ENCODE measurements around the gene MACROD1.

Gene MACROD1

DNA sequence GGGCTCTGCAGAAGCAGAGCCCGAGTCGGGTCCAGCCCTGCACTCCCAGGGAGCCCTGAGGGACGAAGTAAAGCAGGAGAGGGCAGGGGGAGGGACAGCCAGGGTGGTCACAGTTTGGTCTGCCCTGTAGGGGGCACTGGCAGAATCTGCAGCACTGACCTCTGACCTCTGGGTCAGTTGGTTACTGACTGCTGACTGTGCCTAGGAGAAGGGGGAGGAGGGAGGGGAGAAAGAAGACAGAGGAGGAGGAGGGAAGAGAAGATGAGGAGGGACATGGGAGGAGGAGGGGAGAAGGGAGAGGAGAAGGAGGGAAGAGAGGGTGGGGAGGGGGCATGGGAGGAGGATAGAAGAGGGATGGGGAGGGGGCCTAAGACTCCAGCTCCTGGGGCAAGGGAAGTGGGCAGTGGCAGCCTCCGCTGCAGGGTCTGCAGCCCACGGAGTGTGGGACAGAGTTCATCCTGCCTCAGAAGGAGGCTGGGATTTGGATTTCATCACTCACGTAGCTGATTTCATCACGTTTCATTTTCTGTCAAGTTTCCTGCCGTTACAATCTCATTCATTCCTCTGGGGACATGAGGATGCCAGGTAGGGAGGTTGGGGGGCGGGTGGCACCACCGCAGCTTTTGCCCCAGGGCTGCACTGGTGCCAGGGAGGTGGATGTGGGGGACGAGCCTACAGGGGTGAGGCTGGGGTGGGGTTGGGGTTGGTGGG is 75.0 kb downstream of the MACROD1 start:
- DNase-seq, result no peak

DNA sequence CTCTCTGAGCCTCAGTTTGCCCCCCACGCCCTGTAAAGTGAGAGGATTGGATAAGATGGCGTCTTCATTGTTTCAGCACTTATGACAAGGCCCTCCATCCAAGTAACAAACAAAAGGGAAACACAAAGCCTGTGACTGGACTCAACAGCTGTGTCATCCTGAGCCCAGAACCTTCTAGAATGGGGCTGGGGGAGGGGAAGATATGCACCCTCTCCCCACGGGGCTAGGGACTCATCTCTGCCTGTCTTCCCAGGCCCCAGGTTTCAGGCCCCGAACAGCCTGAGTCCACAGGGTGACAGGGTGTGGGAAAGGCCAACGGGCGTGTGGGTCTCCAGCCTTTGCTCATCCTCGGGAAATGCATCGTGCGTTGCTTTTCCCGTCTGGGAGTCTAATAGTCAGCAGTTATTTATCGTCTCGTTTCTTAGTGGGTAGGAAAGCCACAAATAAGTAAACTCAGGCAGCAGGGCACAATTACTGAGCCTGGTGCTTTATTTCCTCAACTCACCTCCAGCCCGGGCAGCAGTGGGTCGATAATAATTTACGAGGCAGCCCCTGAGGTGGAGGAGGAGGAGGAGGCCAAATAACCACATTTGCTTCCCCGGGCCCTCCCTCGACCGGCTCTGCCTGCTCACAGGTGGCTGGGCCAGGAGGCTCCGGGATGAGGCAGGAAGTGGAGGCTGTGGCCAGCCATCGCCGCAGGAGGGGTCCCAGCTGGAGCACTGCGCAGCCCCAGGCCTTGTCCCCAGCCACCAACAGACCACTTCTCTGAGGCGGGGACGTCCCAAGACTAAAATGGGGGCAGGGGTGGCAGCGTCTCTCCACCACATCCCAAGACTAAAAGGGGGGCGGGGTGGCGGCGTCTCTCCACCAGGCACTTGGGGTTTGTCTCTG is 75.8 kb downstream of the MACROD1 start:
- DNase-seq, result no peak

DNA sequence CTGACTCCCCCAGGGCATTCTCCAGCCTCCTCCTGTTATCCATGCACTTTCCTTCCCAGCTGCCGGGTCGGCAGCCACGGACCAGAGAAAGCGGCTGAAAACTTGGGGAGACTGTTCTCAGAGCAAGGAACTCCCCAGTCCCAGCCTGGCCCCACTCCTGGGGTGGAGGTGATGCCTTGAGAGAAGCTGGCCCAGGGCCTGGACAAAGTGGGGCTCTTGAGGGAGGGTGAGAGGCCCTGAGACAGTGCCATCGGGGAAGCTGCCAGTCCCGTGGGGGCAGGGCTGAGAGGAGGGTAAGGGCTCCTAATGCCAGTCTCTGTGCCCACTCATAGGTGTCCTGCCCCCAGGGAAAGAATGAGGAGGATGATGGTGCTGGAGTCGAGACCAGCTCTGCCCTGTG is 76.4 kb downstream of the MACROD1 start:
- no peak for DNase-seq

DNA sequence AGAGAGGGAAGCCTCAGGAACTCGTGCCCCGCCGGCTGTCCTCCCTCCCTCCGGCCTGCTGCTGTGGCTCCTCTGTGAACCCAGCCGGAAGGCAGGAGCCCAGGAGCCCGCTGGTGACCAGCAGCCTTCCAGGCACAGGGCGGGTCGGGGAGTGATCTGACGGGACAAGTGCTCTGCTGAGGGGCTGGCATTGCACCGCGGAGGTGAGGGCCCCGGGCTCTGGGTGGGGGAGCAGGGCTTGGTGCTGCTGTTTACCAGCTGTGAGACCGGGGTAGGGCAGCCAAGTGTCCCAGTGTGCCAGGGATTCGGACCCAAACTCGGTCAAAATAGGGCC is 76.9 kb downstream of the MACROD1 start:
- no peak for DNase-seq

DNA sequence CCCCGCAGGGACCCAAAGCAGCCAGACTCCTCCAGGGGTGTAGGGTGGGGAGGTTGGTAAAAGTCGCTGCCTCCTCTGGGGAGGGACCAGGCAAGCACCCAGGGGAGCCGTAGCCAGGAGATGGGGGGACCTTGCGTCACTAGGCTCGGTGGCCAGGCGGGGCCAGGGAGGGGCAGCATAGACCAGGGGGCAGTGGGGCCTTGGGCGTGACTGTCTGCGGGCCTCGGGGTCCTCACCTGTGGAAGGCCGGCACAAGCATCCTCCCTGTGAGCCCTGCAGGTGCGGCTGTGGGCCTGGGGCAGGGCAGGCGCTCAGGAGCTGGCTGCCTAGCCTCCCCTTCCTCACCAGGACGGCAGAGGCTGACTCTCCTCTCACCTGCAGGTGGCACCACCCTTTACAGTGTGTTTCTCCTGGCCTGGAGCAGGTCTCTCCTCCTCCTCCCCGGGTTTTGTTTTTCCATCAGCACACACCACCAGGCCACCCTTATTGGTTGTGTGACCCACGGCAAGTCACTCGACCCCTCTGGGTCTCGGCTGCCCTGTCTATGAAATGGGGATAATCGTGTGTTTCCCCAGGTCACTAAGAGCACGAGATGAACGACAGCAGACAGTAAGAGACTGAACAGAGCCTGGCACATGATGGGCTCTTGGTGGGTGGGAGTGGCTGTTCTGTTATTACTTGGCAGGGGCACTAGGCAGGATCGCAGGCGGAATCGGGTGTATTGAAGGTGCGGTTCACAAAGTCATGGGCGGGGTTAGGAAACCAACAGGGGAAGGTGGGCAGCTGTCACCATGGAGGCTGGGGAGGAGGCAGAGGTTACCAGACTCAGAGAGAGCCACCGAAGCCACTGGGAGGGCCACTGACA is 77.5 kb downstream of the MACROD1 start:
- no peak for DNase-seq

DNA sequence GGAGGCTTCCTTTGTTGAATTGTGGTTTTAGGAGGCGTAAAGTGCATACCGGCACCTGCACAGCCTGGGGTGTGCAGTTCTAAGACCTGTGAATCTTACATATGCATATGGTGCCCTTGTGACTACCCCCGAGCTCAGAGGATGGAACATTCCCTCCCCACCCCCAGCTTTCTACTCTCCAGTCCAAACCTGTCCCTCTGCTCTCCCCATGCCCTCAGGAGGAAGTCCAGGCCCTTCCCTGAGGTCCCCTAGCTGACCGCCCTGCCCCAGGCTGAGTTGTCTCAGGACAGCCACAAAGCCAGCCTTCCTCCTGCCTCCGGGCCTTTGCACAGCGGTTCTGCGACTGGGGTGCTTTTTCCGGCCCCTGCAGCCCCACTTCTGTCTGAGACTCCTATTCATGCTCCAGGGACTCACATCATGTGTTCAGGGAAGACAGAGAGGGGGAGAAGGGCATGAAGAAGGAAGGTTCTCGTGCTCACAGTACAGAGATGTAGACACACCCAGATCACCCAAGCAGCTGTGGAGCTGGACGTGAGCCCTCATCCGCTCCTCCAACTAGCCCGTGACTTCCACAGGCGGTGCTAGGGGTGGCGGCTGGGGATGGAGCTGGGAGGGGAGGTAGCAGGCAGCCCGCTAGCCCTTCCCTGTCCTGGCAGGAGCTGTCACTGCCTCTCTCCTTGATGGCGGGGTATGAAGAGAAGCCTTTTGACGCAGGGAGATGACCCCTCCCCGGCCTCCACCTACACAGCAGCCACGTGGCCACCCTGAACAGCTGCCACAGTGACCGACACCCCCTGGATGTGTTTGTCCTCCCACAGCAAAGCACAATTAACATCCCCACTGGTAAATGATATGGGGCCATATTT is 79.4 kb downstream of the MACROD1 start:
- DNase-seq, result no peak

DNA sequence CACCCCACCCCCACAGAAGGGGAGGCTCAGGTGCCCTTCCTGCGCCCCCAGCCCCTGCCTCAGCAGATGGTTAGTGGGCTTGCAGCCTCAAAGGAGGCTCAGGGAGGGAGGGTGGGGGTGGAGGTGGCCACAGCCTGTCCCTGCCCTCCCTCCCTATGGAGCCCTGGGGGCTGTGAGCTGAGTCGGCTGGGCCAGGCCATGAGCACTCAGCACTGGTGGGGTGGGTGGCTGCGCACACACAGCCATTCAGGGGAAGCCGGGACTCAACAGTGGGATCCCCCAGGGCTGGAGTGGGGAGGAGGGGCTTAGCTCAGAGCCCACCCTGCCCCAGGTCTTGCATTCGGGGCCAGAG is 80.0 kb downstream of the MACROD1 start:
- no peak for DNase-seq

DNA sequence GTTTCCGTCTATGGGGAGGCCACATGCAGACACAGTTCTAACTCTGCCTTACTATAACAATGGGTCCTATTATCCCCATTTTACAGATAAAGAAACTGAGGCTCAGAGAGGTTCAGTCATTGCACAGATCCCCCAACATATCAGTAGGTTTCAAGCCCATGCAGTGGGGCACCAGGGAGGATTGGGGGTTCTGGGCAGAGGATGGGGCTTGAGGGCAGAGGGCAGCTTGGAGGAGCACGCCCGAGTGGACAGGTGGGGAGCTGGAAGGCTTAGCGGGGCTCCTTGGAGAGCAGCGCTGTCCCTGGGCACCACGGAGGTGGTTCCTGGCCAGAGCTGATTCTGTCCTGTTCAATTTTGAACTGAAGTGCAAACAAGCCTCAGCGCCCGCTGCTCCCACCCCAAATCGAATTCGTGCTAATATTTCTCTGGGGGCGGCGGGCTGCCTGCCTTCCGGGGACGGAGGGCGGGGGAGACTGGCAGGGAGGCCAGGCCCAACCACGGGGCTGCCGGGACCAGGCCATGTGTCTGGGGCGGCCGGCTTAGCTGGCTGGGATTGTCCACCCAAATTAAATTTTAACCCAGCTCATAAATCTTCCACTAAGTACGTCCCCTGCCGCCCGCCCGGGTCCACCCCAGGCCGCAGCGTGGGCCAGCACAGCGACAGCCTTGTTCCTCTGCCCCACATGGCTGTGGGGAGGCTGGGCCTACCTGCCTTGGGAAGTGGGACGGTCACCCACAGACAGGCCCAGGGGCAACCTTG is 80.8 kb downstream of the MACROD1 start:
- DNase-seq, result no peak

DNA sequence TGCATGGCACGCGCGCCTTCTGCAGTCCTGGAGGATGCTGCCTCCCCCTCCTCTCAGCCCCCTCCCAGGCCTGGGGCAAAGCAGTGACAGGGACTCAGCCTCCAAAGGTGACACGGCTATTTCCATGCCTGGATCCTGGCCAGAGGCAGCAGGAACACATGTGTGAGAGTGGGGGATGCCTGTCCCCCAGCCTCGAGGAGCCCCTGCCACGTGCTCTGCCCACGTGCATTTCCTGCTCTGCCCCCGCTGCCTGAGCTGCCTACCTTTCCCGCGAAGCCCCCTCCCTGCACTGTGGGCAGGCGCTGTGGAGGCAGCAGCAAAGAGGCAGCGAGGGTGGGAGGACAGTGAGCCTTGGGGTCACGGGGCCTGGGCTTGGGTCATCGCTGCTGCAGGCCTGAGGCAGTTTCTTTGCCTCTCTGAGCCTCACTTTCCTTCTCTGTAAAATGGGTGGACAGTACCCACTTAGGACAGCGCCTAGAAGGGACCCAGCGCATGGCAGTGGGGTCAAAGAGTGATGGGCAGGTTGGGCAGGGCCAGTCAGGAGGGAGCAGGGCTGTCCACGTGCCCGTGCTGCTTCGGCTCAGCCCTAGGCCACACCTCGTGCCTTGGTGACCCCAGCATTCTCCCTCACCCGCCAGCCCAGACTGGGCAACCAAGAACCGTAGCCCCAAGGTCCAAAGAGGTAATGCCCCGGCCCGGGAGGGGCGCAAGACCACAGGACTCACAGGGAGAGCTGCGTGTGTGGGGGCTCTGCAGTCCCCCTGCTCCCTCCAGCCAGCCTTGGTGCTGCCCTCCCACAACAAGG is 81.6 kb downstream of the MACROD1 start:
- no peak for DNase-seq

DNA sequence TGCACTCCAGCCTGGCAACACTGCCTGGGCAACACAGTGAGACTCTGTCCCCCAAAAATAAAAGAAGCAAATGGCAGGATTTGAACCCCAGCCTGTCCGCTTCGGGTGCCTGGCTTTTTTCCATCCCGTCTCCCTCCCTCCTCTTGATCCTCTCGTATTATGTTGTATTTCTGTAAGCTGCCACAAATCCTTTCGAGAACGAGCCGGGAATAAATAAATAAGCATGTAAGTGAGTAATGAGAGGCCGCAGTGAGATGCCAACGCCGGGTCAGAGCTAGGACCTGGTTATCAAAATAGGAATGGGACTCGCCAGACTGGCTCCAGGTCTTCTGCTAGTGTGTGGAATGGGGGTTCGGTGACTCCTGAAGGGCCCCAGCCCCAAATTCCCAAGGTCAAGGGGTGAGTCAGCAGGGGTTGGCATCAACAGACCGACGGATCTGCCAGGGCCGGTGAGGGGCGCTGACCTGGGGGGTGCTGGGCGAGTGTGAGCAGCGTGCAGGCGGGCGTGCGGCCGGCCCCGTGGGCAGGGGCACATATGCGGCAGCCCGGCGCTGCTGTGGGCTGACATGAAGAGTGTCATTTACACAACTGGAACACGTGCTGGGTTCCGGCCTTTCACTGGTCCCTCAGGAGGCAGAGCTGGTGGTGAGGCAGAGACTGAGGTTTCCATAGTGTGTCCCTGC is 82.4 kb downstream of the MACROD1 start:
- DNase-seq, result no peak

DNA sequence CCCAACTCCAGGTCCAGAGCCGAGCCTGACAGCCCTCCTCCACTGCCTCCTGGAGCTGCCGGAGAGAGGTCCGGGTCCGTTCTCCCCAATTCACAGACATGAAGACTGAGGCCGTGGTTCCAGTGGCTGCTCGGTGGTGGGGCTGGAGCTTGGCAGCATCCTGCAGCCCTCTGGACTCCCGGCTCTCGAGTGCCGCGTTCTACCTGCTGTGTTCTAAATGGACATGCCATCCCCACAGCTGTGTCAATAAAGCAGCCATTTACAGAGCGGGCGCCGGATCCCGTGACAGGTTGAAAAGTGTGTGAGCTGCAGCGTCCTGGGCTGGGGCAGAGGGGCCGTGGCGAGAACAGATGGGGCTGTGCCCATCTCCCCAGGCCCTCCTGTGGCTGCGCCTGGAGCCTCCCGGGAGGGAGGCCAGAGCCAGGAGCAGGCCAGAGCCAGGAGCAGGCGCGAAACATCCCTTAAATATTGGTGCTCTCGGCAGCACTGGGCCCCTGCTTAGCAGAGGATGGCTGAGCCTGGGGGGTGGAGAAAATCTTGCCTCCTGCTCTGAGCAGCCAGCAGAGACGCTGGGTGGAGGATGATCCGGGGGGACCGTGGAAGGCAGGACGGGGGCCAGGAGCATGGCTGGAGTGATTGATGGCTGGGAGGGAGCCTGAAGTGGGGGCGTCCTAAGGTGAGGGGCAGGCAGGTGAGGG is 84.0 kb downstream of the MACROD1 start:
- no peak for DNase-seq

DNA sequence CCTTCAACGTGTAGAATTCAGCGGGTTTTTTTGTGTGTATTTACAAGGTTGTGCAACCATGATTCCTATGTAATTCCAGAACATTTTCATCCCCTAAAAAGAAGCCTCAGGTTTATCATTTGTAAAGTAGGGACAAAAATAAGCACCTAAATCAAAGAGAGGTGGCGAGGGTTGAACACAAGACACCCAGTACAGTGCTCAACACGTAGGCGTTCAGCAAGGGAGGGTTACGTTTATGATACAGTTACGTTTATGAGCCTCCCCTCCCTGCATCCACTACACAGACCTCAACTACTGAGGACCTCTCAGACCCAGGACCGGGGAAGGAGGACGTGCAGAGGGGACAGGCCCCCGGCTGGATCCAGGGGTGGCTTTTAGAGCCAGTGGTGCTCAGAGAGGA is 85.5 kb downstream of the MACROD1 start:
- no peak for DNase-seq

DNA sequence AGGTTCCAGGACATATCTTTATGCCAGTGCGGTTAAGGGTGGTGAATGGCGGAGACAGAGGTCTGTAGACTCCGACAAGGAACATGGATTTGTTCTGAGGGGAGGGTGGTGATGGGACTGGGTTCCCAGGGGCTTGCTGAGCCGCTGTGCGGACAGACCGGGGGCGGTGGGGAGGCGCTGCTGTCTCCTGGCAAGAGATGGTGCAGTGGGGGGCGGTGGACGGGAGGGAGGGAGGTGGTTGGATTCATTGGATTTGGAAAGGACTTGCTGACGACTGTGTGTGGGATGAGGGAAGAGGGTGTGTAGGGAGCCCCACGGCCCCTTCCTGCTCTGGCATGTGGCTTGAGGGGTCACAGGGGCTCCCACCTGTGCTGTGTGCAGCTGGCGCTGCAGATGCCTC is 87.0 kb downstream of the MACROD1 start:
- DNase-seq, result no peak

DNA sequence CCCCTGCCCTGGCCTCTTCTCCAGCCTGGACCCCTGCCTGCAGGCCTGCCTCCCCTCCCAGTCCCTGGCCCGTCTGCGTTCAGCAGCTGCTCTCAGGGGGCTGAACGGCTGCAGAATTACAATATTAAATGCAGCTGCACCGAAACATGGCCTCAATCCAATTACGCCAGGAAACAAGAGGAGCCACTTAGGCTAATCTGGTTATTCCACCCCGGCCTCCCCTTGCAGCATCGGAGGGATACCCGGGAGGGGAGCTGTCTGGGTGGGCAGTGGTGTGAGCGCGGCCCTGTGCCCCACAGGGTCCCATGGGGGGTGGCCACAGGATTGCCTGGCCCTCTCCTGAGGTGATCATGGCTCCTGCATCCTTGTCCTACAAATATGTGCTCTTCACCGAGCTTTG is 87.6 kb downstream of the MACROD1 start:
- DNase-seq, result no peak

DNA sequence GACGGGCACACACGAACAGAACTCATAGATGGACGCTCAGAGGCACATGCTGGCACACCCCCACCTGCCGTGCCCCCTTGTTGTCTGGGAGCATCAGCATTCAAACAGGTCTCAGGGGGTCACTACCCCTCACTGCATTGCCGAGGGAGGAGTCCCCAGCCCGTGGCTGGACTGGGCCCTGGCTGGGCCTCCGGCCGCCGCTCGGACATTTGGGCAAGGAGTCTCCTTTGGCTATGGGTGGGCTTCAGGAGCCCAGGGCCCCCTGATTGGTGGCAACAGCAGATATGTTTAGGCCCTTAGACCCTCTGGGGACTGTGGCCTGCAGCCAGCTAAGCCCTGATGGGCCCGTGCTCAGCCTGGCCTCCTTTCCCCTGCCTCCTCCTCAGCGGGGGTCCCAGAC is 88.3 kb downstream of the MACROD1 start:
- DNase-seq, result no peak

DNA sequence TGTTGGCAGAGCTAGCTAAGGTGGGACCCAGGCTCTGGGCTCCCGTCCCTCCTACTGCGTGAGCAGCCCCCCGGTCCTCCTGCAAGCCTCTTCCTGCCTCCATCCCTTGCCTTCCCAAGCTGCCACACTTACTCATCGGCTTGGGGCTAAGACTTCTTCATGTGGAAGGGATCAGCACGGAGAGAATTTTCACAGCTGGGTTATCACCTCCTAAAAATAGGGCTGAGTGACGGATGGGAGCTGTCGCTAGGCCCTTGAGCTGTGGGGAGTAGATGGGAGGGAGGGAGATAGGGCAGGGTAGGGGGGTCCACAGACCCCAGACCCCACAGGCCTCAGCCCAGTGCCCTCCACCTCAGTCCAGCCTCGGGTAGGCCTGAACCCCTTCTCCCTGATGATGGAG is 89.2 kb downstream of the MACROD1 start:
- no peak for DNase-seq

DNA sequence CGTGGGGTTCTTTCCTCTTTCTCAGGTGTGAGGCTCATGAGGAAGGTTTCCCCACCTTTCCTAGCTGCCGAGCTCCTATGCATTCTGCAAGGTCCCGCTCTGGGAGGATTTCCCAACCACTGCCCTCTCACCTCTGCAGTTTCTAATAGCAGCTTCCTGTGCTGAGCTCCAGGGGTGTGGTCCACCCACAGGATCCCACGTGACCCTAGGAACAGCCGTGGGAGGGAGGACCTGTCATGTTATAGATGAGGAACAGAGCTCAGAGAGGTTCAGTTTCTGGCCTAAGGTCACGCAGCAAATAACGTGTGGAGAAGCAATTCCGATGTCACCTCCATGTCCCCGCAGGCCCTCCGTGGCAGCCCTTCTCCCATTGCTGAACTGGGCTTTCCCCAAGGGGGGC is 91.7 kb downstream of the MACROD1 start:
- peak; percentile 74 for DNase-seq

DNA sequence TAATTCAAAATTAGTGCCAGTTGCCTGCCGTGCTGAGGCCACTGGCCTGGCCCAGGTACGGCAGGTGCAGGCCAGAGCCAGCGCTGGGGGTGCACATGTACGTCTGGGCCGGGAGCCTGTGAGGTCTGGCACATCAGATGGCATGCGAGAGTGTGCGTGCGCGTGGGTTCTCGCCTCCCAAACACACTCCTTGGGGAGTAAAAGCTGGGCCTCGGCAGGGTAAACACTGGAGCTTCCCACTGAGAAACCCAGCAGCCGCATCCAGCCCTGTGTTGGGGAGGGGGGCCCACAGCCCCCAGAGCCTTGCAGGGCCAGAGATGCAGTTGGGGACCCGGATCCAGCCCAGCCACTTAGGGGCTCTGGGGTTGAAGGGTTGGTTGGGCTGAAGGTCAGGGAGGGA is 92.4 kb downstream of the MACROD1 start:
- no peak for DNase-seq

DNA sequence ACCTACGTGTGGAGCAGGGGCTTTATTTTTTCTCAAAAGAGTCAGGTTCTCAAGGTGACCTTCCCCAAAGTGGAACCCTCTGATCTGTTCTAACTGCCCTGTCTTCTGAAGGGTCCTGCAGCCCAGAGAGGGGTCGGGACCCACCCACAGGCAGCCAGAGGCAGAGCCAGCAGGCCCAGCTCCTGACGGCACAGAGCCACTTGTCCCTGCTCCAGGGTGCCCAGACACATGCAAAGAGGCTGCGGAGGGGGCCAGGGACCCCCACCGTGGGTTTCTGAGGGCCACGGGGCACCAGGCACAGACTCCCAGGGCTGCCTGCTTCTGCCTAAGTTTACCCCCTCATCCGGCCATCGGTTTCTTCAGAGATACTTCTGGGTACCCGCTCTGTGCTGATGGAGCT is 93.0 kb downstream of the MACROD1 start:
- no peak for DNase-seq

DNA sequence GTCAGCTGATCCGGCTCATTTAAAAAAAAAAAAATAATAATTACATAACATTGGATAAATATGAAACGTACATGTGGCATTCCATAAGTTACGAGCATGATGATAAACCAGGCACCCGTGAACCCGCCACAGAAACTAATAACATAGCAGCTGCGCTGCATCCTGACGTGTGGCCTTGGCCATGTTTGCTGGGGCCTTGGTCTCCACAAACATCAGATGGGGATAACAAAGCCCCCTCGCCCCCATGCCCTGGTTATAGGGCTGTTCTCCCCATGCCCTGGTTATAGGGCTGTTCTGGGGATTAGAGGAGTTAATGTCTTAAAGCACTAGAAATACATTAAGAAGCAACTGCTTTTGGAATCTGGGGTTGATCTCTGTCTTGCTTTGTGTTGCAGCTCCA is 93.5 kb downstream of the MACROD1 start:
- DNase-seq, result no peak
